ENCODE data around the gene CMIP.

CMIP gene

DNA sequence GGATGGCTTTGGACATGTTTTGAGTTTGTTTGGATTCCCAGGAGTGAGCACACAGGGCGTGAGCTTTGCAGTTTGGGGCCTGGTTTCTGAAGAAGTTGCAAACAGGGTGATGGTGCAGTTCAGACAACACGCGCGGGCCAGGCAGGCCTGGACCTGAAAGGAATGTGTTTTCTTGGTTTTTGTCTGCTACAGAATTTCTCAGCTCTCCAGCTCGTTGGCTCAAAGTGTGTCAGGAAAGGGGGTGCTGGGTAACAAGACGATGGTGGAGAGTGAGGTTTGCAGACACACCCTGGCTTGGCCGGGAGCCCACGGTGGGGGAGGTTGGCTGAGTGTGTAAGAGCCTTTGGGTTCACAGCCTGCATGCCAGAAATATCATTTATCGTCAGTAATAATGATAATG, 82.3 kb downstream of the CMIP start:
- in situ Hi-C loops (cut with HindIII; ENCODE audit: low sequenced_read_pairs) = loop anchor here (5.0 kb wide), 2 partner anchors 35 to 75 kb away; no protein-coding TSS in a partner anchor

DNA sequence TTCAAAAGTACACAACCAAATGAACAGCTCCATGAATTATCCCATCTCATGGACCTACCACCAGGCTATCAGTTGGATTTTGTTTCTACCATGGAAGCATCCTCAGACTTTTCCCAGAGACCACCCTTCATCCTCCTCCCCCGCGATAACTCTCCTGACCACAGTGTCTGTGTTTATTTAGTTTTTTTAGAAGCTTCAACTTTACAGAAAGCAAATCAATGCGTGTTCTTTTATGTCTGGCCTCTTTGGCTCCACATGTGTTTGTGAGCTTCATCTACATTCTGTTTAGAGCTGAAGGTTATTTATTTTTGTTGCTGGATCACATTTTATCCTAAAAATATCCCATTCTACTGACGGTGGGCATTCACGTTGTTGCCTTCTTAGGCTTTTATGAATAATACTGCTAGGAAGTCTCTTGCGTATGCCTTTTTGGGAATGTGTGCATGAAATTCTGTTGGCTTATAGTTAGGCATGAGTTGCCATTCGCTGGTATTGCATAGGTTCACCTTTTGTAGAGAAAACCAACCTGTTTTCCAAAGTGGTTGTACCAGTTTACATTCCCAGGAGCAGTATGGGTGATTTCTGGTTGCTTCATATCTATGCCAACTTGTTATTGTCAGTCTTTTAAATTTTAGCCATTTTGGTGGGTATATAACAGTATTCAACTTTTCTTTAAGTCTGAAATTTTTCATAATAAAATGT, 83.0 kb downstream of the CMIP start:
- in situ Hi-C loops (cut with HindIII; ENCODE audit: low sequenced_read_pairs) = loop anchor here (5.0 kb wide), 2 partner anchors 35 to 75 kb away; no protein-coding TSS in a partner anchor

DNA sequence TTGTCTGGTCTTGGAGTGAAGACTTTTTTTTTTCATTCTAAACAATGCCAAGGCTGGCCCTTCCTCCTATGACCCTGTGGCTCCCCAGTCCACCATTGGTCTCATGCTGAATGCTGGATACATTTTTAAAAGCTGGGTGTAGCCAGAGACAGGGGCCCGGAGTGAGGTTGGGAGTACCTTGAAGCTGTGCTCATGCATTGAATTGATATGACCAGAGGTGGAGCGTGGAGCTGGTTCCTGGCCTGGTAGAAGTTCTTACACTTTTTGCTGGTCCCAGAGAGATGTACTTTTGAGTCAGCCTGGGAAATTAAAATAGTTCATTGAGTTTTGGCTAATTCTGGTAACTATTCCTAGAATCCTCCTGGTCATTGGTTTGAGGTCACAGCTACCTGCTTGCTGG, 83.6 kb downstream of the CMIP start:
- in situ Hi-C loops (cut with HindIII; ENCODE audit: low sequenced_read_pairs) = loop anchor here (5.0 kb wide), 2 partner anchors 36 to 76 kb away; no protein-coding TSS in a partner anchor

DNA sequence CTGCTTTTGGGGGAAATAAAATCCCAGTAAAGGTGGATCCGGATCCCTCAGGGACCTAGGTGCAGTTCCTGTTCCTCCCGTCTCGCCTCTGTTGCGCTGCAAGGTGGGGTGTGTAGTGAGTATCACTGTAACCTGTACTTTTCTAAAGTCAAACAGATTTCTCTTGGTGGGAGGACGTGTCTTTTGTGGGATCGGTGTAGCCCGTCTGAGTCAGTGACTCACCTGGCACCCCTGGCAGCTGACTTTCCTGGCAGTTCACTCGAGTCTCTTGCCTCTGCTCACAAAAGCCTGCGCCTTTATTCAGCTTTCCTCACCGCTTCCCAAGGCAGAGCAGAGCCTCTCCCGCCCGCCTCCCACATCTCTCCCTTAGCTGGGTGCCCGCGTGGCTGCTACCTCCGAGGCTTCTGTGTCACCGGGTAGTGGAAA, 85.7 kb downstream of the CMIP start:
- in situ Hi-C loops (cut with HindIII; ENCODE audit: low sequenced_read_pairs) = no loop called here

DNA sequence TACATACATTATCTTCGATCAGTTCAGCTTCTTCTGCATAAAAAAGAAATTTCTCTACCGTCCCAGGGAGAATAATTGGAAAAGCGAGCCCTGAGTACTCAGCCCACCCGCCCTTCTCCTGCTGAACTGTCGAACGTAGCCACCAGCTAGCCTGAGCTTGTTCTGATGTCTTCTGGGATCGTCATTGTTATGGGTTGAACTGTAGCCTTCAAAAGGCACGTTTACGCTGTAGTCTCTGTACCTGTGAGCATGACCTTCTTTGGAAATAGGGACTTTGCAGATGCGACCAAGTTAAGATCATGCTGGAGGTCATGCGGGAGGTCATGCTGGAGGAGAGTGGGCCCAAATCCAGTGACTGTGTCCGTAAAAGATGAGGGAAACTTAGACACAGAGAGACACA, 86.2 kb downstream of the CMIP start:
- in situ Hi-C loops (cut with HindIII; ENCODE audit: low sequenced_read_pairs) = no loop called here

DNA sequence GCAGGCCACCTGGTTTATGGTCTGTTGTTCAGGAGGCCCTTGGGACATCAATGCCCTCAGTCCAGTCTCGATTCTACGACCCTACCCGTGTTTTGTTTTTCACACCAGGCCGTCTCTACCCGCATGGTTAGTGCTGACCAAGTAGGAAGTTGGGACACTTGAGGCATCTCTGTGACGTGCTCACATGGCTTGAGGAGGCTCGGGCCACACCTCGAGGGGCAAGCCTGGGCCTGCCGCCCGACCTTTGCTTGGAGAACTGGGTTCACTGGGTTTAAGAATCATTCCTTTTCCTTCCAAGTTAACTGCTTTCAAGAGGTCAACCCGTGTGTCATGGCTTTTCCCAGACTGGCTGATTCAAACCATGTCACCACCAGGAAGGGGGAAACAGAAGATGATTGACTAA, 86.8 kb downstream of the CMIP start:
- in situ Hi-C loops (cut with HindIII; ENCODE audit: low sequenced_read_pairs) = no loop called here

DNA sequence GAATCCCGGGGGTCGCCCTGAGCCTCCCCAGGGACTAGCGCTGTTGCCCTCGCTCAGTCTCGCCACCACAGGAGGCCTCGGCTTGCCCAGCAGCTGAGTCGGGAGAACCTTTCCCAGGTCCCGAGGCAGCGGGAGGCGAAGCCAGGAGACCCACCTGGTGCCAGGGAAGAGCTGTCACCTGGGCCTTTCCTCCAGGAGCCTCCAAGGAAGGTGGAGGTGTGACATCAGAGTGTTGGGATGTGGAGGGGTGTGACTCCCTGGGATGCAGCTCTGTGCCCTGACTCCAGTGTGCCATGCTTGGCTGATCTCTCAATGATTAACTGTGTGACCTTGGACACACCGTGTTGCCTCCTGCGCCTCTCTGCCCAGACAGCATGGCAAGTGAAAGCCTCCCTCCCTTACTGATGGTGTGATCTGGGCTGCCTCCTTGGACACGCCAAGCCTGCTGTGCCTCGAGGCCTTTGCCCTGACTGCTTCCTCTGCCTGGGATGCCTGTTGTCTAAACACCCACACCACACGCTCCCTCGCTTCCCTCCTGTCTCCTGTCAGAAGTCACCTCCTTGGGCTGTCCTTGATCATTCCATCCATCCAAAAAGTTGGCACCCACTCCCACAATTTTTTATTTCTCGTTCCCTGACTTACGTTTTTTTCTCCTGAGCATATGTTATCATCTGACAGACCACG, 88.0 kb downstream of the CMIP start:
- in situ Hi-C loops (cut with HindIII; ENCODE audit: low sequenced_read_pairs) = no loop called here

DNA sequence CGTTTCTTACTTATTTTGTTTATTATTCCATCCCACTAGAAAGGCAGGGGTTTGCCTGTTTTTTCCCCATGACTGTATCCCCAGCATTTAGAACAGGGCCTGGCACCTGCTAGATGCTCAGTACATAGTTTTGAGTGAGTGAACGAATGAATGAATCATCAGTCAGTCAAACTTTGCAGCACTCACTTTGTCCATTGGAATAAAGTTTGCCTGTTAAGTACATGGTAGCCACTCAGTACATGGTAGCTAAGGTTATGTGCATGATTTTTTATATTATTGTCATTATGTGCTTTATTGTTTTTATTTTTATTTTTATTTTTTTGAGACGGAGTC, 88.5 kb downstream of the CMIP start:
- in situ Hi-C loops (cut with HindIII; ENCODE audit: low sequenced_read_pairs) = no loop called here

DNA sequence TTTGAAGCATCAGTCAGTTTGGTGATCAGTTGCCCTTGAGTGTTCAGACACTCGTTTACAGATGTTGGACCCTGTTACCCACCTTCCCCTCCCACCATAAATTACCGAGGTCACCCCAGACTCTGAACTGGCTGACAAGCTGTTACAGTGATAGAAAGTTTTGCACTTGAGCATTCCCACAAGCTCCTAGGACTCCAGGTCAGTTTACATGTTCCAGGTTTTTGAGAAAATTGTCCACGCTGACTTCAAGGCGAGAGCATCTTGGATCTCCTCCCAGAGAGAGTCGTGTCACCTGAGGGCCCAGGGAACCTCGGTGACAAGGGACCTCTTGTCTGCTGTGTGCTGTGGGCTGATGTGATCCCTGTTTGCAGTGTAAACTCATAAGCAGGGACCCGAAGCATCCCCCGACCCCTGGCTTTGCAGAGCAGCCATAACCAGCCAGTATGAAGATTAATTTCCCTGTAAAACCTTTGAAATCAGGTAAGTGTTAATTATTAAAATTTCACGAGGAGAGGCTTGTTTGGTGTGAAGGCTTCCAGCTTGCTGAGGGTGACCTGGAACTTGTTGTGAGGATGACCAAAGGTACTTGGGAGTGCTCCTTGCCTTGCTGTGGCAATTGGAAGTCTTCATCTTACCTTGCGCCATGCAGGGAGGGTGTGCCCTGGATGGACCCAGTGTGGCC, 91.2 kb downstream of the CMIP start:
- in situ Hi-C loops (cut with HindIII; ENCODE audit: low sequenced_read_pairs) = no loop called here

DNA sequence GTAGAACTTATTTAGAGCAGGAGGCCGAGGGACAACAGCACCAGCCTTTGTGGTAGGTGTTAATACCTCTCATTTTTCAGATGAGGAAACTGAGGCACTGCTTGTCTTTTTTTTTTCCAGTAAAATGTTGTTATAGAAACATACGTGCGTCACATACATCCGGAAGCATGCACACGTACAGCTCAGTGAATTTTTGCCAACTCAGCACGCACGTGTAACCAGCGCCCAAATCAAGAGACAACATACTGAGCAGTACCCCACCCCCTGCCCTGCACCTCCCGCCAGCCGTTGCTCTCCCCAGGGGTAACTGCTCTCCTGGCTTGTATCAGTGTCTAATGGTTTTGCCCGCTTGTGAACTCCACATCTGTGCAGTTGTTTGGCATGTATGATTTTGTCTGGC, 92.0 kb downstream of the CMIP start:
- in situ Hi-C loops (cut with HindIII; ENCODE audit: low sequenced_read_pairs) = no loop called here

DNA sequence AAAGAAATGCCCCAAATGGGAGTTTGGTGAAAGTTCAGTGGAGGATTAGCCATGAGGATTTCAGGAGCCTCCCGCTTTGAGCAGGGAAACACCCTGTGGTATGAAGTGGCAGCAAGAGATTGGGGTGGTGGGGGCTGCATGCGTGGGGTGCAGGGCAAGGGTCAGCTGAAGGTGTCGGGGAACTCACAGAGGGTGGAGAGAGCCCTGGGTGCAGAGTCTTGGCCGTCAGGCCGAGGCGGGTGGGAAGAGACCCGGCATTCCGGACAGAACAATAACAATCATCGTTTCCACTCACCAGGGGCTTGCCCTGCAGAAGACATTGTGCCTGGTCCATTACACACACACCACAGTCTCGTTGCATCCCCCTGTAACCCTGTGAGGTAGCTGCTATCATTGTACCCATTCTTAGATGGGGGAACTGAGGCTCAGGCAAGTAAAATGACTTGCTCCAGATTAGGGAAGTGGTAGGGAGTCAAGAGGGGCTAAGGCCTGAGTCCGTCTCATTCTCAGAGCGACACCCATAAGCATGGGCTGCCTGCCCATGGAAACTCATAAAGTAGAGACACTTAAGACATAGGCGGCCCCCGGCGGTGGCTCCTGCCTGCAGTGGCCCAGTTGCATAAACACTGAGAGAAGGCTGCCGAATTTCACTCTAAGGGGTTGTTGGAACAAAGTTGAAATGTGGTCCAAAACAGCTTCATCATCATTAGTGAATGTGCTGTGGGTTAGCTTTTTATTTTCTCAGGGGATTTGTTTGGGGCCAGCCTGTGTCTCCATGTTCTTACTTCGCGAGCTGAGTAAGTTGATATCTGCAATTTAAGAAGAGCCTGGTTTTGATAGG, 93.3 kb downstream of the CMIP start:
- in situ Hi-C loops (cut with HindIII; ENCODE audit: low sequenced_read_pairs) = no loop called here

DNA sequence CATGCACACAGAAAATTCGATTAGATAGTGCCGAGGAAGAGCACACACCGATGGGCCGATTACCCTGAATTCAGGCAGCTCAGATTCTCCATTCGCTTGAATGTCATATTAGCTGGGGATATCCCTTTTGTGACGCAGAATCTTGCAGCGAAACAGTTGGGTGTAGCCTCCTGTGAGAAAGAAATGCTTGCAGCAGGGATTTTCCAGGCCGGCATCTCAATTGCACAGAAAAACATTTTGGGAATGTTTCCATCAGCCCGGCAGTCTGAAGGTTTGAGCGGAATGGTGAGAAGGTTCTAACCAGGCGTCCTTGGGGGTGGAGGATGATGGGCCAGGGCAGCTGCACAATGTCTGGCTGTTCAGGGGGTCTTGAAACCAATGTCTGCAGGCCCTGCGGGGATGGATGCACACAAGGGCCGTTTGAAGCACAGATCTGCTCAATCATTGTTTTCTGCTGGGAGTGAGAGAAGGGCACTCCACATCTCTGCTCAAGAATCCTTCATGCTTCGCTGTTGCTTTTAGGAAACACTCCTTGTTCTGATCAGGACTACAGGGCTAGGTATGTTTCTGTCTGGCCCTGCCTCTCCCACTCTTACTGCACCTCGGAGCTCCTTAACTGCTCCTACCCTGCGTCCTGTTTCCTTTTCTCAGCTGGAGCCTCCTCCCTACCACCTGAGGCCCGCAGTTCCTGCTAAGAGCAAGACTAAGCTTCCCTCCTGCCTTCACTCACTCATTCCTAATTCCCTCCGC, 94.6 kb downstream of the CMIP start:
- in situ Hi-C loops (cut with HindIII; ENCODE audit: low sequenced_read_pairs) = no loop called here

DNA sequence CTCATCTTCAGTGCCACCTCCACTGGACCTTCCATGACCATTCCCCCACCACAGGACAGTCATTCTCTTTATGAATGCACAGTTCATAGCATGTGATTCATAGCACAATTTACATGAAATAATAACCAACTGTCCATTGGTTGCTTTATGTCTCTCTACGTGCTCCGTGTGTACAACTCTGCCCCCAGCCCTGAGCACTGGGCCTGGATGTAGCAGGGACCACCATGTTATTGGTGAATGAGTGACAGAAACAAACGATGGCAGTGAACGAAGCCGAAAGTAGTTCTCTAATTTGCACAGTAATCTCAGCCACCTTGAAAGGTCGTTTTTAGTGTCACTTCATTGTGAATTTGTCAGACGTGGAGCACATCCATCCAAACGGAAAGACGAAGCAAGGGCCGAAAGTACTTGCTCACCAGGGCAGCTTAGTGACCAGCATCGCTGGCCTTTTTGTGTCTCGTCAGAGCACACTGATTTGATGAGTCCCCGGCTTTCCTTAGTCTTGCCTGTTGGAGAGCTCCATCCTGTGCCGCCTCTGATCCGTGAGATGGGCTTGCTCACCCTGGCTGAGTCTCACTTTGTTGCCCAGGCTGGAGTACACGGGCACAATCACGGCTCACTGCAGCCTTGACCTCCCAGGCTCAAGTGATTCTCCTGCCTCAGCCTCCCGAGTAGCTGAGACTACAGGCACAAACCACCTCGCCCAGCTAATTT, 95.3 kb downstream of the CMIP start:
- in situ Hi-C loops (cut with HindIII; ENCODE audit: low sequenced_read_pairs) = no loop called here

DNA sequence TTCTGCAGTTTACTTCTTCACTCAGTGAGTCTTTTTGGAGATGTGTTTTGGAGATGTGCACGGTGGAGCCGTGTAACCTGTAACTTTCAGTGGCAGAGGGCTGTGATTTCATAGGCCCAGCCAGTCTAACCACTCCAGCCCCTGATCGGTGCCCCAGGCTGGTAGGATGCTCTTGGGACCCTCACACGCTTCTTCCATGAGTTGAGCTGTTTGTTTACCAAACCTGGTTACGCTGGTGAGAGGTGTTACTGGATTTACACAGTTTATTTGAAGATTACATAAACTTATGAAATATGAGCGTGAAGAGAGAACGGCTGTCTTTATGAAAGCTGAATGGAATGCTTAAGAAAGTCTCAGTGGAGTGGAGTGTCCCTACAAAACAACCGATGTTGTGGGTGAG, 96.7 kb downstream of the CMIP start:
- in situ Hi-C loops (cut with HindIII; ENCODE audit: low sequenced_read_pairs) = no loop called here

DNA sequence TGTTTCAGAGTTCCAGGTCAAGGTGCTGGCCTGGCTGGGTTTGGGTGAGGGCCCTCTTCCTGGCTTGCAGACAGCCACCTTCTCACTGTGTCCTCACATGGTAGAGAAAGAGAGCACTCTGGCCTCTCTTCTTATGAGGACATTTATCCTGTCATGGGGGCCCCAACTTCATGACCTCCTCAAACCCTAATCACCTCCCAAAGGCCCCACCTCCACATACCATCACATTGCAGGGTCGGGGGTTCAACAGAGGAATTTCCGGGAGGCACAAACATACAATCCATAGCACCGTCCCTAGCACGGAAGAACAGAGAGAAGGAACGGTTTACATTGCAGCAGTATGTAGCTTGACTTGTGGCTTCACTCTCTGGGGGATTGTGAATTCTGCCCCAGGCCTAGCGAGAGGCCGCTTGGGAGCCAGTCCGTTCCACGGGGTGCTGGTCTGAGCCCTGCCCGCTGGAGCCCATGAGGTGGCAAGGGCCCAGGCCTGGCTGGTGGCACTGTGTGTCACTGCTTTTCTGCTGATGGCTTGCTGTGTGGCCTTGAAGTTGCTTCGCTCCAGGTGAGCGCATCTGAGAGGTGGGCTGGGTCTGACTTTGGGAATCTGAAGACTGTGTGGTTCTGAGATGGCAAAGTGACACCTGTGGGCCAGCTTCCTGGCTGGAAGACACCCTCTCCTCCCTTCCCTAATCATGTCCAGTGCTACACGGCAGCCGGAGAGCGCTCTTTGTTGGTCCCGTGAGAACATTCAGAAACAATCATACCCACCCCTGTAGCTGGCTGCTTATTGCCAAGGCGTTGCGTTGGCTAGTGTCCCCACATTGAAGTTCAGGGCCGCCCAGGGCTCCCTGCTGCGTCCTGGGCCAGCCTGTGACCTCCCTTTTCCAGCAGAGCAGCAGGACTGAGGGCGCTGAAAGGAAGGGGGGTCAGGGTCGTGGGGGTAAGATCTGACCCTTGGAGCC, 98.3 kb downstream of the CMIP start:
- in situ Hi-C loops (cut with HindIII; ENCODE audit: low sequenced_read_pairs) = no loop called here

DNA sequence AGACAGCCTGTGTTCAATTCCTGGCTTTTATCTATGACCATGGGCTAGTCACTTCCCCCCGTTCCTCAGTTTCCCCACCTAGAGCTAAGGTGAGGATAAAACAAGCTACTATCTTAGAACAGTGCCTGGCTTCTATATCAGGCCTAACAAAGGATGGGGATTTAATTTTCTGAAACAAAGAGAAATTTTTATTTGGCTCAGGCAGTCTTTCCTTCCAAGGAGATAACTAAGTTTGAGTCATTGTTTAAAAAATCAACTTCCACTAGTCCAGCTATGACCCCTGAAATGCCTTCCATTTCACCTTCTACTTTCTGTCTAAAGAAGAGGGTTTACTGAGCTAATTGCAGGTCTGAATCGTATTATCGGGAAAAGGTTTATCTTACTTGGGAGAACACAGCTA, 99.0 kb downstream of the CMIP start:
- in situ Hi-C loops (cut with HindIII; ENCODE audit: low sequenced_read_pairs) = no loop called here

DNA sequence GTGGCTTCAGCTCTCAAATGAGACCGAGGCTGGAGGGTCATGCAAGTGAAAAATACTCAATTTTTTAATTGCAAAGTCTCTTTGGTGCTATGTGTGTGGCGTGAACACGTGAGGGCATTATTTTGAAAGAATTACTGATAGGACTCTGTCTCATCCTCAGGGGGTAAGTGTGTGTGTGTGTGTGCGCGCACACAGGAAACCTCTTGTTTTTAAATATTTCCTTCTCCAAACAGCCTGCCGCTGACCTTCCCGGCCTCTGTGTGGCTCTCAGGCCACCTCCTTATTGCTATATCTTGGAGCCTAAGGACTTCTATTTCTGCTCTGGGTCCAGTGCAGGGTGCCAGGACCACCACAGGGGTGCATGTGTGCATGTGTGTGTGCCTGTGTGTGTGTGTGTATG, 99.7 kb downstream of the CMIP start:
- in situ Hi-C loops (cut with HindIII; ENCODE audit: low sequenced_read_pairs) = no loop called here

DNA sequence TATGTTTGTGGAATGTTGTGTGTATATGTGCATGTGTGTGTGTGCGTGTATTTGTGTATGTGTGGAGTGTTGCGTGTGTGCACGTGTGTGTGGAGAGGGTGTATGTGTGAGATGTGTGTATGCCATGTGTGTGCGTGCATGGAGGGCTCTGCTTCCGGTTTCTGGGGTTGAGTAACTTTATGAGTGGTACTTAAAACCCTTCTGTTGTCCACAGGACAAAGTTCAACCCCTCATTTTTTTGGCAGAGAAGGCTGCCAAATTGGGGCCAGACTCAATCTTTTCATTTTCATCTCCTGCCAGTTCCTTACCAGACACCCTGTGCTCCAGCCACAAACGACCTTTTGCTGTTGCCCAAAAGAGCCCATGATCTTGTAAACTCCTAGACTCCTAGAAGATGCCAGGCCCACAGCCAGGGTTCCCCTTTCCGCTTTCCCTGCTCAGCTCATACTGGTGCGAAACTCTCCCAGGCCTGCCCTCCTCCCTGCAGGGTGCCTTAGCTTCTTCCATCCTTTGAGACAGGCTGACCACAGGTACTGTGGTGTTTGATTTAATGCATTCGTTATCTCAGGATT, 100.2 kb downstream of the CMIP start:
- in situ Hi-C loops (cut with HindIII; ENCODE audit: low sequenced_read_pairs) = no loop called here
